ENCODE data around the gene RTL3.

DNA sequence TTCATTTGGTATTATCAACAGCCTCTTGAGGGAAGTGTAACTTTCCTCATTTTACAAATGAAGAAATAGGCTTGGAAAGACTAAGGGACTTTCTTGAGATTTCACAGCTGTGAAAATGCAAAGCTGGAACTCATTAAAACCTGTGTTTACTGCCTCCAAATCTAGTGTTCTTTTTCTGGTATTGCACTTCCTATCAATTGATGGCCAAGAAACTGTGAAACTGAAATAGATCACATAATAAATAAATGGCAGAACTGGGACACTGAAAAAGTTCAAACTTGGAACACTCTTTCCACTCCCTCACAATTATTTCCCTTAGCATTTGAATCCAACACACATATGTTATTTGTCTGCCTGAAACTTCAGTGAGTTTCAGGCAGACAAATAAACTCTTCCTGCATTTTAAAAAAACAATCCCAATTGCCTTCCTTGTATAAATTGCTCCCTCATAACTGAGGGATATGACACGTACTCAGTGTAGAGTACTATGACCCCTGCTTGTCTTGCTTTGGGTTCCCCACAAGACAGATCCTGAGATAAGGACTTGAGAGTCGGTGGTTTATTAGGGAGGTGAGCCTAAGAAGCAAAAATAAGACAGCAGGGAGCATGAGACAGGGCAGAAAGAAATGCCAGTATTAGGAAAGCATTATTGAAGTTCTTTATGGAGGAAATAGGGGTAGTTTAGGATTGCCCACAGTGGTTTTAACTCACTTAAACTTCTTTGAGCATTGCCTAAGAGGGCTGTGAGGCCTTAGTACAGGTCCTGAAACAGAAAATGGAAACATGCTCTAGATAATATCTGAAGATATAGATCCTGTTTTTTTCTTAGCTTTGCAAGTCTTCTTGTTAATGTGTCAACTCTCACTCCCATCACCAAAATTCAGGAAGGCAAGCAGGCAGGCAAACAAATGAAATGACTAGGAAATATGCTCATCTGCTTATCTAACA is 33.9 kb downstream of the RTL3 start:
- TF ChIP-seq POLR2A (IDR thresholded peaks at IDR 0.05) = no peak
- TF ChIP-seq, protein P1, sequence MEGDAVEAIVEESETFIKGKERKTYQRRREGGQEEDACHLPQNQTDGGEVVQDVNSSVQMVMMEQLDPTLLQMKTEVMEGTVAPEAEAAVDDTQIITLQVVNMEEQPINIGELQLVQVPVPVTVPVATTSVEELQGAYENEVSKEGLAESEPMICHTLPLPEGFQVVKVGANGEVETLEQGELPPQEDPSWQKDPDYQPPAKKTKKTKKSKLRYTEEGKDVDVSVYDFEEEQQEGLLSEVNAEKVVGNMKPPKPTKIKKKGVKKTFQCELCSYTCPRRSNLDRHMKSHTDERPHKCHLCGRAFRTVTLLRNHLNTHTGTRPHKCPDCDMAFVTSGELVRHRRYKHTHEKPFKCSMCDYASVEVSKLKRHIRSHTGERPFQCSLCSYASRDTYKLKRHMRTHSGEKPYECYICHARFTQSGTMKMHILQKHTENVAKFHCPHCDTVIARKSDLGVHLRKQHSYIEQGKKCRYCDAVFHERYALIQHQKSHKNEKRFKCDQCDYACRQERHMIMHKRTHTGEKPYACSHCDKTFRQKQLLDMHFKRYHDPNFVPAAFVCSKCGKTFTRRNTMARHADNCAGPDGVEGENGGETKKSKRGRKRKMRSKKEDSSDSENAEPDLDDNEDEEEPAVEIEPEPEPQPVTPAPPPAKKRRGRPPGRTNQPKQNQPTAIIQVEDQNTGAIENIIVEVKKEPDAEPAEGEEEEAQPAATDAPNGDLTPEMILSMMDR (IDR thresholded peaks at IDR 0.05) = no peak

All from thyroid gland (tissue), 4 donors.